Upper lobe of left lung (tissue), 4 donors: Measurements from ENCODE around the gene AMIGO1.

Source experiments
- EP300 ChIP-seq, 4 donors: sonication (generic); formaldehyde crosslinking; IDR thresholded peaks; one replicate each; pipeline ENCODE4 v1.5.1; 2017; ENCODE audit warnings: antibody characterized with exemption in 4 of 4, control low read depth in 2 of 4
- POLR2A ChIP-seq, 4 donors: fragments of 450-650 bp; IDR thresholded peaks; one replicate each; pipeline ENCODE4 v1.5.1; 2016 to 2017; ENCODE audit warnings: antibody characterized with exemption in 4 of 4, mild to moderate bottlenecking in 2 of 4

GRCh38 chr1:109531380-109531779 is 21.9 kb upstream of the AMIGO1 start:
- TF ChIP-seq POLR2A (IDR thresholded peaks at IDR 0.05) (no peak), EP300 (IDR thresholded peaks at IDR 0.05) (no peak)
